Keratinocyte (primary cell): ENCODE results near the gene HCCS.

Experiments used
- EZH2 ChIP-seq: IDR thresholded peaks from one replicate; pipeline ENCODE4 v1.6.1; 2012; ENCODE audit warnings: inconsistent platforms, mild to moderate bottlenecking, low read length, moderate library complexity
- TF ChIP-seq, protein P1 (sequence below), 3 experiments: IDR thresholded peaks in 1 of 3; conservative IDR thresholded peaks in 1 of 3; optimal IDR thresholded peaks in 1 of 3; 2 replicates in 2 of 3; 3 replicates in 1 of 3; pipeline versions ENCODE3 to v1.5.1; 2011; ENCODE audit warnings: low read length in 3 of 3, mild to moderate bottlenecking in 3 of 3, moderate library complexity in 2 of 3, control low read depth in 1 of 3, inconsistent platforms in 1 of 3; ENCODE audit not compliant: insufficient read depth in 2 of 3; ENCODE audit errors: extremely low read depth in 1 of 3

DNA sequence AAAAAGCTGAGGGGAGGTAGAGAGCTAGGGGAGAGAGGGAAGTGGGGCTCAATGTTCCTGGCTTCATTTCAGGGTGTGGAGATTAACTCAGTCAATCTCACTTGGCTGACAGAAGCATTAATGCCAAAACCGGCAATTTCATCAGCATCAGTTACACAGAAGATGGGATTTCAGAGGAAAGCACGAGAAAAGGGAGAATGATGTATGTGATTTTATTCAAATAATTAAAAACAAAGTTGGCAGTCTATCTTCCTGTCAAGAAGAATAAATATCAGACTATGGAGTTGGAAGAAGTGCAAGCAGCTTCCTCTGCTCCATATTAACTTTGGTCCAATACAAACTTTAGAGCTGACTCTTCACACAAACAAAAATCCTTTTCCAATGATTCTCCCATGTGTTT, 29.6 kb upstream of the HCCS start:
- TF ChIP-seq, protein P1, sequence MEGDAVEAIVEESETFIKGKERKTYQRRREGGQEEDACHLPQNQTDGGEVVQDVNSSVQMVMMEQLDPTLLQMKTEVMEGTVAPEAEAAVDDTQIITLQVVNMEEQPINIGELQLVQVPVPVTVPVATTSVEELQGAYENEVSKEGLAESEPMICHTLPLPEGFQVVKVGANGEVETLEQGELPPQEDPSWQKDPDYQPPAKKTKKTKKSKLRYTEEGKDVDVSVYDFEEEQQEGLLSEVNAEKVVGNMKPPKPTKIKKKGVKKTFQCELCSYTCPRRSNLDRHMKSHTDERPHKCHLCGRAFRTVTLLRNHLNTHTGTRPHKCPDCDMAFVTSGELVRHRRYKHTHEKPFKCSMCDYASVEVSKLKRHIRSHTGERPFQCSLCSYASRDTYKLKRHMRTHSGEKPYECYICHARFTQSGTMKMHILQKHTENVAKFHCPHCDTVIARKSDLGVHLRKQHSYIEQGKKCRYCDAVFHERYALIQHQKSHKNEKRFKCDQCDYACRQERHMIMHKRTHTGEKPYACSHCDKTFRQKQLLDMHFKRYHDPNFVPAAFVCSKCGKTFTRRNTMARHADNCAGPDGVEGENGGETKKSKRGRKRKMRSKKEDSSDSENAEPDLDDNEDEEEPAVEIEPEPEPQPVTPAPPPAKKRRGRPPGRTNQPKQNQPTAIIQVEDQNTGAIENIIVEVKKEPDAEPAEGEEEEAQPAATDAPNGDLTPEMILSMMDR (optimal IDR thresholded peaks at IDR 0.05 in 1 of 3, IDR thresholded peaks at IDR 0.05 in 1 of 3, conservative IDR thresholded peaks at IDR 0.05 in 1 of 3; ENCODE audit: extremely low read depth in 1 of 3, insufficient read depth in 2 of 3, low read length in 3 of 3) = no peak
- TF ChIP-seq EZH2 = no peak
